Cardiac septum (tissue), 1 donor: Measurements from ENCODE around the gene TGM5. TPM values are rescaled to one million over a fixed set of nuclear protein-coding genes. Genes with fewer than 3 reads are reported as not detected.
"Not testable (repeated sequence)": the region's sequence is repeated elsewhere in the genome, so short reads cannot be mapped to it uniquely, and the experiment has no call there.

Source experiments
- DNase-seq: peaks from one replicate; pipeline ENCODE4 v3.0.0-alpha.2; 2020; ENCODE audit warnings: low spot score
- intact Hi-C: fragments of 100-400 bp; cut with DNase I; formaldehyde crosslinking; loops from one replicate; pipeline ENCODE4 v1.14.0; 2022
- total RNA-seq: library from RNA; stranded (reverse); fragmentation: NEBNext Ultra II Directional; extraction: Animal tissue kit (Norgen Biotek cat#: 25700); gene quantifications from one replicate; pipeline ENCODE4 v1.2.1, GENCODE V29; 2021
- donor health status: DM: no; HTN: no; CAD: no.

TGM5 gene
- total RNA-seq, 1 donor from 2014 or later, result not detected

- intact Hi-C loops, result no loop called here
- DNase-seq, result no peak
These were observed 10.0 kb upstream of the TGM5 start for GRCh38 chr15:43276563-43277200.

DNA sequence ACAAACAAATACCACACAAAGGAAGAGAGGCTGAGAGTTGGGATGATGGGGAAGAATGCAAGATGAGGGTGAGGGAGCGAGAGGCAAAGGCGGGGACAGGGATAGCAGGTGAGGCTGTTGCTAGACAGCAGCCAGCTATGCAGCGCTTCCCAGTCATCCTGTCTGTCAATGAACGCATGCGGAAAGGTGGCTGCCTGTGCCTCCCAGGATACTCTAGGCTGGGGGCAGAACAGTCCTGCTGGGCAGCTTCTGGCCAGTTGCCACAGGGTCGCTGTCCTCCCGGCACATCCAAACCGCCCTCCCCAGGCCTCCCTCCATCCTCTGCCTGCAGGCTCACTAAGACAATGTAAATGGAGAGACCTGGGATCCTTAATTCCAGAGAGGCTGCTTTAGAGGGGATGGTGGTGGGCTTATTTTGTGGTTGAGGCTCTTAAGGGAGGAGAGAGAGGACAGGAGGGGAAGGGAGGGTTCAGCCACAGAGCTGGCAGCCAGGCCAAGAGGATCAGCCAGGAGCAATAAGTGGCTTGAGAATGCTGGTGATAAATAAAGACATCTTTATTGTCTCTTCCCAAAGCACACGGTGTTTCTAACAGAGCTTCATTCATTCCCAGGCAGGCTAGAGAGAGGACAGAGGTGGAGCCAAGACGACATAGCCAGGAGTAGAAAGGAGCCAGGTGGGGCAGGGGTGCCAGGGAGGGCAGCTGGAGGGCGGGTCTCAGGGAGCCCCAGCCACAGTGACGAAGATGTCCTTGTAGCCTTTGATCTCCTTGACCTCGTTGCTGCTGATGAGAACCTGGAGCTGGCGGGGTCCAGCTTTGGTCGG lies 9.2 kb upstream of the TGM5 start:
- DNase-seq, result no peak
- intact Hi-C loops, result no loop called here

DNA sequence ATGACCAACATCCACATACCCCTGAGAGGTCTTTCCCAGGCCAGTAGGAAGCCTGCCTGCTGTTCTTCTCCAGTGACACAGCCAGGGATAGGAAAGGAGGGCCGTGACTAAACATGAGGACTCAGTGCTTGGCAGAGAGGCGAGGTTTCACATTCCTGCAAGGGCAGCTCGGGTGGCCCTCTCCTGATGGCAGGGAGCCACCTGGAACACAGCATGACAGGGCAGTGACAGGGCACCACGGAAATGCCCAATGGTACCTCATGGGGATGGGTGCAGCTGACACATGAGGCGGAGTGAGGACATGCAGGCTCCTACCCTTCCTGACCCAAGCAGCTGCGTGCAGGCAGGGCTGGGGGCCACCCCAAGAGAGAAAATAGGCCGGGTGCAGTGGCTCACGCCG lies 7.4 kb upstream of the TGM5 start:
- intact Hi-C loops, result no loop called here
- DNase-seq, result peak; percentile 87

GRCh38 chr15:43273243-43273642 lies 6.5 kb upstream of the TGM5 start:
- intact Hi-C loops, result no loop called here
- no peak for DNase-seq

- intact Hi-C loops, DNase-seq: not testable (repeated sequence)
These were observed 5.2 kb upstream of the TGM5 start for GRCh38 chr15:43271908-43272307.

DNA sequence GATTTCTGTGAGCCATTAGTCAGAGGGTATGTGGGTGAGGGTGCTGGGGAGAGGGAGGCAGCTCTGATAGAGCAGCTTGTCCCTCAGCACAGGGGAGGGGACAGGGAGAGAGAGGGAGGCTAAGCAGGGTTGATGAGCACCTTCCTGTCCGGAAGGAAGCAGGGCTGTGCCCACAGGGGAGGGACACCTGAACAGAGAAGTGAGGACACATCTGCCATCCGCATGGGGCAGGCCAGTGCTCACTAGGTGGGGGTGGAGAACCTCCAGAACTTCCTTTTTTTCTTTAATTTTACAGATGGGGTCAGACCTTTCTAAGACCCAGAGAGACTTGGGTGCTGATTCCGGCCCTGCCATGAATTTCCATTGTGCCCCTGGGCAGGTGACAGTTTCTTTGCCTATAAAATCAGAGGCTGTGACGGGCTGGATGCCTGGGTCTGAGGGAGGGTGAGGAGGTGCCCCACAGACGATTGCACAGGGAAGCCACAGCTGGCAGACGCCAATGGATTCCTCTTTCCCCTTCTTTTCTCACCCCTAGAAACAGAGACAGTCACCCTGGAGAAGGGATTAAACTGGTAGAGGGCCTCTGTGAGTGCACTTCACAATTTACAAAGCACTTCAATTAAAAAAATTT lies 4.1 kb upstream of the TGM5 start:
- peak; percentile 91 for DNase-seq
- intact Hi-C loops, result no loop called here

- intact Hi-C loops, result no loop called here
- no peak for DNase-seq
These were observed 3.5 kb upstream of the TGM5 start for GRCh38 chr15:43270113-43270665.

DNA sequence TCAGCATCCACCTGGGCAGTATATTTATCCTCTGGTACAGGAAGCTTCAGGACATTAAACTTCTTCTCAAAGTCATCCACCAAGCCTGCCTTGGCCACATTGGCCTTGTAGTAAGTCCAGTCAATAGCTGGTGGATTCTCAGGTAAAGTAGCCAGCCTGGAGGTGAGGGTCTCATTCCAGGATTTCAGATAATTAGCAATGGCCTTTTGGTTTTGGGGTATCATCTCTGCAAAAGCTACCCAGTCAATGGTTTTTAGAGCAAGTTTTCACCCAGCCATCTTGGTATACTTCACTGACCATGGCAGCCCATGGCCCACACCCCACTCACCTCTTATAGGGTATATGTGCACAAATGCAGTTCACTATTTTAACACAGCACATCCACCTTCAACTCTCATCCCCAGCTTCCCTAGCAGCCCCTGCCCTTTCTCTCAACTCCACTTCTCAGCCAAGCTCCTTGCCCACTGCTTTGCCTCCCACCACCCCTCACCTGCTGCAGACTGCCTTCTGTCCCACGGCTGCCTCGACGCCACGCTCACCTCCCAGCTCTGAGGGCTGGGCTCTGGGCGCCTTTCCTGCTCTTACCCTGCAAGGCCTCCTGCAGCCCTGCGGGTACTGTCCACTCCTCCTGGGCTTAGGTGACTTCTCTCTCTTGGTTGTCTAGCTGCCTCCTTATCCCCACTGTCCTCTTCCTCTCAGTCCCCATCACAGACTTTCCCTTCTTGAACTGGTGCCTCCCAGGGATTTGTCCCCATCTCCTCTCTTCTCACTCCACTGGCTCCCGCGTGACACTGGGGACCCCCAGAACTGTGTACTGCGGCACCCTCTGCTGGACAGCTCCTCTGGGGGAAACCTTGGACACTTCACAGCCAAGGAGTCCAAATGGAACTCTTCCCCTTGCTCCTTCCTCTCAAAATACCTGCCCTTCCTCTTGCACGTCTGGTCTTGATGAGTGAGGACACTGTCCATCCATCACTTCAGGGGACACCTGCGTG lies 1.7 kb upstream of the TGM5 start:
- DNase-seq, result peak; percentile 20
- intact Hi-C loops, result no loop called here

GRCh38 chr15:43267439-43267838 lies 711 bp upstream of the TGM5 start:
- intact Hi-C loops, result no loop called here
- no peak for DNase-seq

- intact Hi-C loops, result no loop called here
- no peak for DNase-seq
These were observed 342 bp downstream of the TGM5 start for GRCh38 chr15:43266386-43266785.

DNA sequence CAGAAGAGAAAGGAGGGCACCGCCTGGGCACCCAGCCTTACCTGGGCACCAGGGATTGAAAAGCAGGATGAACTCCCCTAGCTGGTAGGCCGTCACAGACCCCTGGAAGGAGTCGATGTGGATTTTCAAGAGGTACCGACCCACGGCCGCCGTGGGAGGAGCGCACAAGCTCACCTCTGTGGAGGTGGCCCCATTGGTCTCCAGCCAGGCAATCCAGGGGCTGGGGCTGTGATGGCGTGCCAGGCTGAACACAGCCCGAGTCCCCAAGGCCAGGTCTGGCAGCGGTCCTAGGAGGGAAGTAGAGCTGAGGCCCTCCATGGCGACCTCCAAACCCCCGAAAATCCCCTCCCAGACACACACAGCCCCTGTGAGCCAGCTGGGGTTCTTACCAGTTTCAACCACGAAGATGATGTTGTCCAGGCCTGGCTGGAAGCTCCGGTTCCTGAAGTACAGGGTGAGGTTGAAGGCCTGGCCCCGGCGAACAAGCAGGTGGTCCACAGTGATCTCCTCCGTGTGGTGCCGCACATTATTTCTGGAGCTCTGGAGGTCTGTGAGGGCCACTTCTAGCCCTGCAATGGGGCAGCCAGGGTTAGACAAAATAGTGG lies 6.6 kb downstream of the TGM5 start:
- intact Hi-C loops, result no loop called here
- no peak for DNase-seq

DNA sequence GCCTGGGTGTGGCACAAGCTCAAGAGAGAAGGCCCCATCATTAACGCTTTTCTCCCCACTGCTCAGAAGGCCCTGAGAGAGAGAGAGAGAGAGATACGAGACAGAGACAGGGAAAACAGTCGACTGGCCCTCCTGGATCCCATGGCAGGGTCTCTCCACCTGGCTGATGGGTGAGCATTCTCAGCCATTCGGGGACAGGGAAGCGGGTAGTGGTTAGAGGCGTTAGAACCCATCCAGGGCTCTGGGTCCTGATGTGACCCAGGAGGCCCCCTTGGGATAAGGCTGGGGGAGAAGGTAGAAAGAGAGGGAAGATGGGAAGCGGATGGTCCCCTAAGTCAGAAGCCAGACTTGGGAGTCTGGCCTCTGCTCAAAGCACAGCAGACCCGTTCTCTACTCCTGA lies 7.9 kb downstream of the TGM5 start:
- DNase-seq, result no peak
- intact Hi-C loops, result no loop called here

DNA sequence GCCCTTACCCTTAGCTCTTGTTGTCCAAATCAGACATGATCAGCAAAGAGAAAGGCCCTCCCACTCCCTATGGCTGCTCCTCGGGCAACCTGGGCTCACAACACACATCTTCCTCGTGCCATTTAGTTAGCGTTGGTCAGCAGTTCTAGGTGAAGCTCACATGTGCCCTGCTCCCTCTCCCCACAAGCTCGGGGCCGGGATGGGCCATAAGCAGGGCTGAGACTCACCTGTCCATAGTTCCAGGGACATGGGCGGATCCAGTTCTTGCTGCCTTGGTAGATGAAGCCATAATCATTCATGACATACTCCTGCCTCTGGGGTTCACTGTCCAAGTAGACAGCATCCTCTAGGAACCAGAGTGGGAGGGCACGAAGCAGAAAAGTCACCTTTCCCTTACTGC lies 10.4 kb downstream of the TGM5 start:
- intact Hi-C loops, result no loop called here
- DNase-seq, result no peak

DNA sequence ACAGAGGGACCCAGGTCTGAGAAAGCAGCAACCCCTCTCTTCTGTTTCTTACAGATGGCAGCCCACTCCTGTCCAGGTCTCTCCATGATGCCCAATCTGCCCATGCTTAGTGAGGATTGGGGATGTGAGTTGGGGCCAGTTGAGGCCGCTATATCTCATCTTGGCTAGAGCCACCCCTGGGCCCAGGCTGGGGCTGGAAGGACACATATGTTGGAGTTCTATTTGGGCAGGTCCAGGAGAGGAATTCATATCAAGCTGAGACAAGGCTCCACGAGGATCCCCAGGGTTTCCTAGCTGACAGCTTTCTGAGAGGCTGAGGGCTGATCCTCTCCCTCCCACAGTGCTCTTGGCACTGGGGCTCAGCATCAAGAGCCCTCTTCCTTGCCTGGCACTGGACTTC lies 11.4 kb downstream of the TGM5 start:
- intact Hi-C loops, result no loop called here
- DNase-seq, result no peak

DNA sequence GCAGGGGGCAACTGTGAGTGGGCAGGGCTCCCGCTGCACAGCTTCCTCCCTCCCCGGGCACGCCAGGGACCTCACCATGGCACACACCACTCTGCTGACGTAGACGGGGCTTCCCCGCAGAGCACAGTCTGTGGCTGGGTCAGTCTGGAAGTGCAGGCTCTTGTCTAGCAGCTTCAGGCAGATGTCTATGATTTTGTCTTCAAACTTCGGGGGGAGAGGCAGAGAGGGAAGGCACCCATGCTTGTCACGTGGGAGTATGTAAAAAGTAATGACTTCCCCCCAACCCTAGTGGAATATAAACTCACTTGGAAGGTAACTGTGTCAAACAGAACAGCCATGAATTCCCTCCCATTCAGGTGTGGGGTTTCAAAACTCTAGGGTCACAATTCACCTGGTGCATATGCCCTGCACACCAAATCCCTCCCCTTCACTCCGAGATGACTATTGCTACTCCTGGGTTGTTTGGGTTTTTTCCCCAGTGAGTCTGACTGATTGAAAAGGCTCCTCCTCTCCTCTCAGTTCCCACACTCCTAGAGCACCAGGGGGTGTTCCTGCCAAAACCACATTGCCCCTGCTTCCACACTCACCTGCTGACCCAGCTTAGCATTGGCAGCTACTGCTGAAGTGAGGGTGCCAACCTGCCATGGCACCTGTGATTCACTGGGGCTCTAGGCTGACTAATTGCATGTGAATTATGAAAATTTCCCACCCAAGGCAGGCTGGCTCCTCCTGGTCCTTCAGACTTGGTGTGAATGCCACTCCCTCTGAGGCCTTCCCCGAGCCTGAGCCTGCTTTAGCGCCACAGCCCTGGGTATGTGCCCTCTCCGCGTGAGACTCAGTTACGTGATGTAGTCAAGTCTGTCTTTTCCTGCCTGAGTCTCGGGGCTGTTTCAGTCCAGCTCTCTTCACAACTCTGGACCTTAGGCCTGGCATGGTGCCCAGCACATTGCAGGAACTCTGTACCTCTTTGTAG lies 13.0 kb downstream of the TGM5 start:
- DNase-seq, result no peak

DNA sequence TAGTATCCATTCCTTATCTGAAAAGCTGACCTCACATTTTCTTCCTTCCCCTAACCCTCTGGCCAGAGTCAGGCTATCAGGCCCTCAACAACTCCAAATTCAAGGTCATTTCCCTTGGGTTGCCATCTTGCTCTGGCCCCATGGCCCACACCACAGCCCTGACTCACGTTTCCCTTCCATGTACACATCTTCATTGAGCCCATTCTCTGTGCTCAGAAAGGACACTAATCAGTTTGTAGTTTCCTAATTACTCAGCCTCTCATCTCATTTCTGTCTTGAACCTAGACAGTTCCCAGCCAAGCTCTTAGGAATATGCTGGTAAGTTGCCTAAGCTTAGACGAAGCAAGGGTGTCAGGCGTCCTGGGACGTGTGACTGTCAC lies 14.9 kb downstream of the TGM5 start:
- intact Hi-C loops, result no loop called here
- DNase-seq, result no peak

More for the DNA sequence above, 13.0 kb downstream of the TGM5 start:
- intact Hi-C loops, result no loop called here

DNA sequence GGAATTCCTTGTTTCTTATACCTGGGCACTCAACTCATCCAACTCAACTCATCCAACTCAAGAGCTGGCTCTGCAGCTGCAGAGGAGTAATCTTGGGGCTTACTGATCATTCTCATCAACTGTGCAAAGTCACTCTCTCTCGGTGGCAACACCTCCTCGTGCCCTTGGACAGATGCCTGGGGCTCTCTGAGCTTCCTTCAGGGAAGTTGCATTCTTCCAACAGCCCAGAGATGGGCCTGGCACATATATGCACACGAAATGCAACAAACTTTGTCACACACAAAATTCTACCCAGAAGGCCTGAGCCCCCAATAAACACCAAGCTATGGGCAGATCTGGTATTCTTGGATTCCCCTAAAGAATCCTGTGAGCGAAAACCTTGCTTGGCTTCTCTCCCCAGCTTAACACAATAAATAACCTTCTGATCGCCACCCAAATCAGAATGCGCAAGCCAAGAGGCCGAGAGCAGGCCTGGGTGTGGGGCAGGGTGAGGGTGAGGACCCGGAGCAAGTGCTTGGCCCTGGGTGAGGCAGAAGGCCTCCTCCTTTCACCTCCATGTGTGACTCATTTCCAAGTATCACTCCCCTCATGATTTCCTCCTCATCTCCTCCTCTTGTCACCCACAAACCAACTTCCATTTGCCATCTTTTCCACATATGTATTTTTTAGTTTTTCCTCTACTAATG lies 15.4 kb downstream of the TGM5 start:
- DNase-seq, result no peak
- intact Hi-C loops, result no loop called here
